ENCODE measurements around the gene CCDC88B. TPM values are rescaled to one million over a fixed set of nuclear protein-coding genes. Genes with fewer than 3 reads are reported as not detected.

Gene CCDC88B
- total and polyA plus RNA-seq, 7 donors, result 2.6 to 157 (median 8.6) TPM

DNA sequence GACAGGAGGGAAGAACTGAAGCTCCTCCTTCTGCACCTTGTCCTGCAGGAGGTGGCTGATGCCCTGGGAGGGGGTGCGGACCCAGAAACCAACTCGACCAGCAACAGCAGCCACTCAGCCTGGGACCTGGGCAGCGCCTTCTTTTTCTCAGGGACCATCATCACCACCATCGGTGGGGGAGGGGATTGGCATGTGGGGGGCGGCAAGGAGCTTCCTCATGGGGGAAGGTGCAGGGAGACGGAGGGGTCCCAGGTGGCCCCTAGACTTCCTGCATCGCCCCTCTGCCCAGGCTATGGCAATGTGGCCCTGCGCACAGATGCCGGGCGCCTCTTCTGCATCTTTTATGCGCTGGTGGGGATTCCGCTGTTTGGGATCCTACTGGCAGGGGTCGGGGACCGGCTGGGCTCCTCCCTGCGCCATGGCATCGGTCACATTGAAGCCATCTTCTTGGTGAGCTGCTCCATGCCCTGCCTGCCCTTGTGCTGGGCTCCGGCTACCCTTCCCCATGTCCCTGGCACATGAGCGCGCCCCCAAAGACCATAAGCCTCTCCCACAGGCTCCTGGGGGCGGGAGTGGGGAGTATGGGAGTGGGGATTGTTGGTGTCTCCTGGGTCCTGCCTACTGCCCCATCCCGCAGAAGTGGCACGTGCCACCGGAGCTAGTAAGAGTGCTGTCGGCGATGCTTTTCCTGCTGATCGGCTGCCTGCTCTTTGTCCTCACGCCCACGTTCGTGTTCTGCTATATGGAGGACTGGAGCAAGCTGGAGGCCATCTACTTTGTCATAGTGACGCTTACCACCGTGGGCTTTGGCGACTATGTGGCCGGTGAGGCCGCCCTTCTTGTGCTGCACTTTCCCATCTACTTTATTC lies 42.9 kb upstream of the CCDC88B start:
- intact Hi-C loops (cut with DNase I), result no loop called here
- peaks cover 50 to 100% (median 96%) of the 10 kb centered on the region in 3 donors for H3K27me3 ChIP-seq

DNA sequence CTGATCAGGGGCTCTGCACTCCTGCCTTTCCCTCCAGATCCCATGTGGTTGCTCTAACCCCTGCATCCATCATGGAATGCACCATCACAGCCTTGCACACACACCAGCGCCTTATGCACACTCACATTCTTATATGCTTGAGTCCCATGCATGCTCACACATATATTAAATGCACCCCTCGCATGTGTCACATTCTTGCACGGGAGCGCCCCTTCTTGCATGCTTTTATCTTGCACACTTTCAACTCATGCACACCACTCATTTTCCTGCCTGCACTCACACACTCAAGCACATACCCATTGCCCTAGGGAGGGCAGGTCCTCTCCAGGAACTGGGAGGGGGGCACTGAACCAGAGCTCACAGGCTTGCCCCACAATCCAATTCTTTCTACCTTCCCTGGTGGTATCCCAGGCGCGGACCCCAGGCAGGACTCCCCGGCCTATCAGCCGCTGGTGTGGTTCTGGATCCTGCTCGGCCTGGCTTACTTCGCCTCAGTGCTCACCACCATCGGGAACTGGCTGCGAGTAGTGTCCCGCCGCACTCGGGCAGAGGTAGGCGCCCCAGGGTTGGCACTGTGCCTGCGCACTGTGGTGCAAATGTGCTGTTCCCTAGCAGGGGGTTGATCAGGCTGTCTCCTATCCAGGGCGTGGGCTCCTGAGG lies 42.2 kb upstream of the CCDC88B start:
- no peak overlapping the region for H3K27ac ChIP-seq
- peaks cover 0 to 29% (median 25%) of the 10 kb centered on the region in 4 donors for H3K4me1 ChIP-seq
- peaks cover 42 to 100% (median 91%) of the 10 kb centered on the region in 3 donors for H3K27me3 ChIP-seq
- H3K9me3 ChIP-seq, result no peaks in the 10 kb centered on the region
- H3K4me3 ChIP-seq, result no peak overlapping the region
- TF ChIP-seq EP300 (IDR thresholded peaks at IDR 0.05) (no peak), POLR2AphosphoS5 (IDR thresholded peaks at IDR 0.05) (no peak), POLR2A (IDR thresholded peaks at IDR 0.05) (no peak)
- TF ChIP-seq, protein P1, sequence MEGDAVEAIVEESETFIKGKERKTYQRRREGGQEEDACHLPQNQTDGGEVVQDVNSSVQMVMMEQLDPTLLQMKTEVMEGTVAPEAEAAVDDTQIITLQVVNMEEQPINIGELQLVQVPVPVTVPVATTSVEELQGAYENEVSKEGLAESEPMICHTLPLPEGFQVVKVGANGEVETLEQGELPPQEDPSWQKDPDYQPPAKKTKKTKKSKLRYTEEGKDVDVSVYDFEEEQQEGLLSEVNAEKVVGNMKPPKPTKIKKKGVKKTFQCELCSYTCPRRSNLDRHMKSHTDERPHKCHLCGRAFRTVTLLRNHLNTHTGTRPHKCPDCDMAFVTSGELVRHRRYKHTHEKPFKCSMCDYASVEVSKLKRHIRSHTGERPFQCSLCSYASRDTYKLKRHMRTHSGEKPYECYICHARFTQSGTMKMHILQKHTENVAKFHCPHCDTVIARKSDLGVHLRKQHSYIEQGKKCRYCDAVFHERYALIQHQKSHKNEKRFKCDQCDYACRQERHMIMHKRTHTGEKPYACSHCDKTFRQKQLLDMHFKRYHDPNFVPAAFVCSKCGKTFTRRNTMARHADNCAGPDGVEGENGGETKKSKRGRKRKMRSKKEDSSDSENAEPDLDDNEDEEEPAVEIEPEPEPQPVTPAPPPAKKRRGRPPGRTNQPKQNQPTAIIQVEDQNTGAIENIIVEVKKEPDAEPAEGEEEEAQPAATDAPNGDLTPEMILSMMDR (IDR thresholded peaks at IDR 0.05), result no peak
- intact Hi-C loops (cut with DNase I), result no loop called here
- 19 to 40% methylated on average over 18 of the region's 18 CpGs for WGBS, 2 donors
- DNase-seq, result no peak
- no peaks in the 10 kb centered on the region for H3K36me3 ChIP-seq

More for the DNA sequence above, 42.9 kb upstream of the CCDC88B start:
- Histone ChIP-seq H3K9me3 (no peaks in the 10 kb centered on the region), H3K36me3 (no peaks in the 10 kb centered on the region), H3K27ac (no peak overlapping the region), H3K4me1 (peaks cover 0 to 34% (median 32%) of the 10 kb centered on the region in 4 donors), H3K4me3 (no peak overlapping the region)
- DNase-seq, result no peak
- WGBS, 2 donors, result 14% methylated on average over 34 of the region's 34 CpGs
- TF ChIP-seq EP300 (IDR thresholded peaks at IDR 0.05) (no peak), POLR2AphosphoS5 (IDR thresholded peaks at IDR 0.05) (no peak), POLR2A (IDR thresholded peaks at IDR 0.05) (no peak)
- TF ChIP-seq, protein P1 (IDR thresholded peaks at IDR 0.05), result no peak

DNA sequence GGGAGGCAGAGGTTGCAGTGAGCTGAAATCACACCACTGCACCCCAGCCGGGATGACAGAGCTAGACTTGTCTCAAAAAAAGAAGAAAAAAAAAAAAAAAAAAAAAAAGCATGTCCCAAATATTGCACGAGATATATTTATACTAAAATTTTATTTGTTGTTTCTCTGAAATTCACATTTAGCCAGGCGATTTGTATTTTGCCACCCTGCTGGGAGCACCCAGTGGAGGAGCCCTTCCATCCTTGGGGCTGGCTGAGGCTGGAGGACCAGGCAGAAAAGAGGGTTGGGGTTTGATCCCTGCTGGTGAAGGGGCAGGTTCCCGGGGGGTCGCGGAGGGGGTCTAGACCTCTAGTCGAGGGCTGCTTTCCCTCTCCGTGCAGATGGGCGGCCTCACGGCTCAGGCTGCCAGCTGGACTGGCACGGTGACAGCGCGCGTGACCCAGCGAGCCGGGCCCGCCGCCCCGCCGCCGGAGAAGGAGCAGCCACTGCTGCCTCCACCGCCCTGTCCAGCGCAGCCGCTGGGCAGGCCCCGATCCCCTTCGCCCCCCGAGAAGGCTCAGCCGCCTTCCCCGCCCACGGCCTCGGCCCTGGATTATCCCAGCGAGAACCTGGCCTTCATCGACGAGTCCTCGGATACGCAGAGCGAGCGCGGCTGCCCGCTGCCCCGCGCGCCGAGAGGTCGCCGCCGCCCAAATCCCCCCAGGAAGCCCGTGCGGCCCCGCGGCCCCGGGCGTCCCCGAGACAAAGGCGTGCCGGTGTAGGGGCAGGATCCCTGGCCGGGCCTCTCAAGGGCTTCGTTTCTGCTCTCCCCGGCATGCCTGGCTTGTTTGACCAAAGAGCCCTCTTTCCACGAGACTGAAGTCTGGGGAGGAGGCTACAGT lies 40.8 kb upstream of the CCDC88B start:
- Histone ChIP-seq H3K36me3 (no peaks in the 10 kb centered on the region), H3K9me3 (no peaks in the 10 kb centered on the region), H3K27me3 (peaks cover 38 to 93% (median 77%) of the 10 kb centered on the region in 3 donors), H3K4me1 (peaks cover 0 to 36% (median 33%) of the 10 kb centered on the region in 4 donors), H3K27ac (peak overlapping the region in 2 of 4 donors; percentile 20 to 49), H3K4me3 (peak overlapping the region; percentile 24 to 52 (median 43))
- no peak for TF ChIP-seq POLR2A (IDR thresholded peaks at IDR 0.05)
- TF ChIP-seq, protein P1 (IDR thresholded peaks at IDR 0.05), result no peak
- no peak for TF ChIP-seq EP300 (IDR thresholded peaks at IDR 0.05)
- peak in 2 of 4 donors; percentile 30 to 34 for TF ChIP-seq POLR2AphosphoS5 (IDR thresholded peaks at IDR 0.05)
- whole genome bisulfite sequencing, 2 donors, result 2 to 4% methylated on average over 60 of the region's 60 CpGs
- DNase-seq, result peak; percentile 88
- intact Hi-C loops (cut with DNase I), result no loop called here

DNA sequence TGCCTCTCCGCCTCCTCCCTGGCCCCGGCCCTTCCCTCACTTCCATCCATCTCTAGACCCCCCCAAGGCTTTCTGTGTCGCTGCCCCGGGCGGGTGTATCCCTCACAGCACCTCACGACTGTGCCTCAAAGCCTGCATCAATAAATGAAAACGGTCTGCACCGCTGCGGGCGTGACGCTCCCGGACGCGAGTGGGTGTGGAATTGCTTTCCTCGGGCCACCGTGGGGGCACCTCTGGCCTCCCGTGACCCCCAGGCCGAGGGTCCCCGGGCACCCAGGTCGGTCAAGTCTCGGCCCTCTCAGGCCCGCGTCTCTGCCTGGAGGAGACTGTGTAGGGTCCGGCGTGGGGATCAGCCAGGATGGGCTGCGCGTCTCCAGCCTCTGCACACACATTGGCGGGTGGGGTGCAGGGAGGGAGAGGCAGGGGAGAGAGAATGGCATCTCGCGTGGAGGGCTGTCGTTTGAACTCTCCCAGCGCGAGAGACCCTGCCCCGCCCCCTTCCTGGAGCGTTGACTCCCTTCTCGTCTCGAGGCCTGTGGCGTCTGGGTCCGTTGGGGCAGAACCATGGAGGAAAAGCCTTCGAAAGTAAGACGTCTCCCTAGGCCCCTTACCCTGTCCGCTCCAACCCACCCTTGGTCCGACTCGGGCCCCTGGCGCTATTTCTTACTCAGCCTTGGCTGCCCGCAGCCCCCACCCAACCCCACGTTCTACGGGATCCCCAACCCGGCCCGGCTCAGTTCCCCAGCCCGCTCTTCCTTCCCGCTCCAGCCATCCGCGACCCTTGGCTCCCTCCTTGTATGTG lies 40.0 kb upstream of the CCDC88B start, which contains the start of gene CATSPERZ:
TSS of gene CATSPERZ (plus strand) at position 512 of the 802 bp plus-strand sequence. CDS start at position 565, 53 bp downstream.
- WGBS, 2 donors, result 1 to 5% methylated on average over 54 of the region's 54 CpGs
- intact Hi-C loops (cut with DNase I), result loop anchor here (5.0 kb wide), 1 partner anchor 53 kb away; the partner anchor contains the start of gene PPP1R14B
- Histone ChIP-seq H3K36me3 (no peaks in the 10 kb centered on the region), H3K9me3 (no peaks in the 10 kb centered on the region), H3K4me3 (peak within 1 kb of the TSS; percentile 24 to 52 (median 43)), H3K4me1 (peaks cover 0 to 39% (median 36%) of the 10 kb centered on the region in 4 donors), H3K27me3 (peaks cover 38 to 85% (median 70%) of the 10 kb centered on the region in 3 donors), H3K27ac (peak within 1 kb of the TSS in 2 of 4 donors; percentile 20 to 49)
- peak in 1 of 4 donors; percentile 7 for TF ChIP-seq POLR2AphosphoS5 (IDR thresholded peaks at IDR 0.05)
- no peak for TF ChIP-seq EP300 (IDR thresholded peaks at IDR 0.05)
- DNase-seq, result no peak
